ENCODE data around the gene ADAMTS16.

The ADAMTS16 gene

DNA sequence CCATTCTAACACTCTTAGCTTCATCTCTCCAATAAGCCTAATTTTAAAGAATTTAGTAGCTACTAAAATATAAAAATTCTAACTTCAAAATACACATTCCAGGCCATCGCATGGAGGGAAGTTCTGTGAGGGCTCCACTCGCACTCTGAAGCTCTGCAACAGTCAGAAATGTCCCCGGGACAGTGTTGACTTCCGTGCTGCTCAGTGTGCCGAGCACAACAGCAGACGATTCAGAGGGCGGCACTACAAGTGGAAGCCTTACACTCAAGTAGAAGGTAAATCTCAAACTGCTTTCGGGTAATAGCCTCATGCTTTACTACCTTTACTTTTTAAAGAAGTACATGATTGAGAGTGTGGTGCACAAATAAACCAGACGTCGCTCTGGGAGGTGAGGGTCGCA is 94.8 kb downstream of the ADAMTS16 start:
- no peak for DNase-seq (ENCODE audit: low spot score)
- TF ChIP-seq, protein P1, sequence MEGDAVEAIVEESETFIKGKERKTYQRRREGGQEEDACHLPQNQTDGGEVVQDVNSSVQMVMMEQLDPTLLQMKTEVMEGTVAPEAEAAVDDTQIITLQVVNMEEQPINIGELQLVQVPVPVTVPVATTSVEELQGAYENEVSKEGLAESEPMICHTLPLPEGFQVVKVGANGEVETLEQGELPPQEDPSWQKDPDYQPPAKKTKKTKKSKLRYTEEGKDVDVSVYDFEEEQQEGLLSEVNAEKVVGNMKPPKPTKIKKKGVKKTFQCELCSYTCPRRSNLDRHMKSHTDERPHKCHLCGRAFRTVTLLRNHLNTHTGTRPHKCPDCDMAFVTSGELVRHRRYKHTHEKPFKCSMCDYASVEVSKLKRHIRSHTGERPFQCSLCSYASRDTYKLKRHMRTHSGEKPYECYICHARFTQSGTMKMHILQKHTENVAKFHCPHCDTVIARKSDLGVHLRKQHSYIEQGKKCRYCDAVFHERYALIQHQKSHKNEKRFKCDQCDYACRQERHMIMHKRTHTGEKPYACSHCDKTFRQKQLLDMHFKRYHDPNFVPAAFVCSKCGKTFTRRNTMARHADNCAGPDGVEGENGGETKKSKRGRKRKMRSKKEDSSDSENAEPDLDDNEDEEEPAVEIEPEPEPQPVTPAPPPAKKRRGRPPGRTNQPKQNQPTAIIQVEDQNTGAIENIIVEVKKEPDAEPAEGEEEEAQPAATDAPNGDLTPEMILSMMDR (IDR thresholded peaks at IDR 0.05), result no peak
- H3K27ac ChIP-seq, result no peak overlapping the region

DNA sequence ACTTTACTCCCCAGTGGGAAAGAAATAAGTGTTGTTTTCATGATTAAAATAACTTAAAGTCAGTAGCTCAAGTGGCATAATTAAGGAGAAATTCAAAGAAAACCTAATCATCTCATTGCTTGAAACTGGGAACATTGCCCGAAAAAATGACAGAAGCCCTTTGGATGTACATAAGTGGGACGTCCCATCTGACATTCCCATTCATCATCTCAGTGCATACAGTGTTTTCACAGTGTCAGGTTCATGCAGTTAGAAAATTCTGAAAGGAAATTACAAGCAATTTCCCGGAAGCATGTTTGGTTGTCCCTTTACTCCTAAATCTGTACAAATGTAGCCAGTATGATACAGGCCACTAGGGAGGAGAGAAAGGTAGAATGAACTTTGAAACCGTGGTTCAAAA is 95.6 kb downstream of the ADAMTS16 start:
- H3K4me3 ChIP-seq, result no peak overlapping the region
- TF ChIP-seq, protein P1 (IDR thresholded peaks at IDR 0.05), result no peak
- no peak for DNase-seq (ENCODE audit: low spot score)
- no peak overlapping the region for H3K27ac ChIP-seq

More for the DNA sequence above, 94.8 kb downstream of the ADAMTS16 start:
- H3K4me3 ChIP-seq, result no peak overlapping the region

DNA sequence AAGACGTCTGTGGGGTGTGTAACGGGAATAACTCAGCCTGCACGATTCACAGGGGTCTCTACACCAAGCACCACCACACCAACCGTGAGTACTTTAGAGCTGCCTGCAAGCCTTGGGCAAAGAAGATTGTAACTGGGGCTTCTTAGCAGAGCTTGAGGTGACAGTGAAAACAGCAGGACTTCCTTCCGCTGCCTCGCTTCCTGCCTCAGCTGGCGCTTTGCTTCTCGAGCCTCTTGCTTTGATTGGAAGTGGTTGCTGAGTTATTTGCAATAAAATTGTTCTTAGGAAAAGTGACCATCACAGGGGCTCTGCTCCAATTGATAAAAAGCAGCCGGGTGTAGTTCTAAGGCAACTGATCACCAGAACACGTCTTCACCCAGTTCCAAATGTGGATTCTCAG is 99.1 kb downstream of the ADAMTS16 start:
- no peak overlapping the region for H3K4me3 ChIP-seq
- no peak for DNase-seq (ENCODE audit: low spot score)
- H3K27ac ChIP-seq, result no peak overlapping the region
- TF ChIP-seq, protein P1 (IDR thresholded peaks at IDR 0.05), result no peak

DNA sequence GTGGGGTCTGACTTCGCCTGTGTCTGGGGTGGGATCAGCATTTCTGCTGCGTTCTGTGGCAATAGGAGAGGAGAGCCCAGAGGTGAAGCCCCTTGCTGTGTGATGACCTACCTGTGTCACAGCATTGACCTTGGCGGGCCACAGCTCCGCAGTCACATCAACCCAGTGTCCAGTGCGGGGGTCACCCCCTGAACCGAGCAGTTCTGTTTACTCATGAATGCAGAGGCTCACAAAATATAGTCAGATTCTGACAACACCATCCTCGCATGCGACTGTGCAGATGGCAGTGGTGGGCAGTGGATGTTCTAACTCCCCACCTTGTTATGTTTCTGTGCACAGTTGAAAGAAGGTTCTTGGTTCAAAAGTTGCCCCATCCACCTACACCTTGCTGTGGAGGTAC is 100.1 kb downstream of the ADAMTS16 start:
- TF ChIP-seq, protein P1 (IDR thresholded peaks at IDR 0.05), result no peak
- Histone ChIP-seq H3K4me3 (no peak overlapping the region), H3K27ac (no peak overlapping the region)
- DNase-seq (ENCODE audit: low spot score), result no peak

DNA sequence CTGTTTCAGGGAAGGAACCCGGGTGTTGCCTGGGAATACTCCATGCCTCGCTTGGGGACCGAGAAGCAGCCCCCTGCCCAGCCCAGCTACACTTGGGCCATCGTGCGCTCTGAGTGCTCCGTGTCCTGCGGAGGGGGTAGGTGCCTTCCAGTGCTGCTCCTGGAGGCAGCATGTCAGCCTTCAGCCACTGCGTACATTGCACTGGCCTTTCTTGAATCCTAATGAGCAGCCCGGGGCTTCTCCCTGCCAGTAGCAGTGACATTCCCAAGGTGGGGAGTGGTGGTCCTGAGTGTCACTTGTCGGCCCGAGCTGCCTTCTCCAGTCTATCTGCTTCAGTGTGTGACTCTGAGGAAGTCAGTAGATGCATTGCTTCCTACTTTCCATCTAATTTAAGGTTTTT is 101.9 kb downstream of the ADAMTS16 start:
- Histone ChIP-seq H3K4me3 (no peak overlapping the region), H3K27ac (no peak overlapping the region)
- DNase-seq (ENCODE audit: low spot score), result no peak
- TF ChIP-seq, protein P1 (IDR thresholded peaks at IDR 0.05), result no peak

DNA sequence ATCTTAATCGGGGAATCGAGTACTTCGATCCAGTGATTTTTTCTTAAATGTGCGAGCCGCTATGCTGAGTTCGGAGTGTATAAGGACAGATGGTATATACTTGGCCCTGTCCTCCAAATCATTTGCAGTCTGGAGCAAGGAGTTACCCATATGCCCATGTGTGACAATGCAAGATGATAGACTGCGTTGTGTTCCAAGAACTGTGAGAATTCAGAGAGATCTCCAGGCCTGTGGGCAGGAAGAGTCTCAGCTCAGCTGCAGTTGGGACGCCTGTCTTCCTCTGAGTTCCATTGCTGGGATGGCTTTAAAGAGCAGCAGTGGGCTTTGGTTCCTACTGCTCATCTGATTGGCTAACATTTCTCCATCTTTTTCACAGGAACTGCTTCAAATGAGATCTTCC is 106.6 kb downstream of the ADAMTS16 start:
- no peak for DNase-seq (ENCODE audit: low spot score)
- Histone ChIP-seq H3K27ac (no peak overlapping the region), H3K4me3 (no peak overlapping the region)
- TF ChIP-seq, protein P1 (IDR thresholded peaks at IDR 0.05), result no peak

DNA sequence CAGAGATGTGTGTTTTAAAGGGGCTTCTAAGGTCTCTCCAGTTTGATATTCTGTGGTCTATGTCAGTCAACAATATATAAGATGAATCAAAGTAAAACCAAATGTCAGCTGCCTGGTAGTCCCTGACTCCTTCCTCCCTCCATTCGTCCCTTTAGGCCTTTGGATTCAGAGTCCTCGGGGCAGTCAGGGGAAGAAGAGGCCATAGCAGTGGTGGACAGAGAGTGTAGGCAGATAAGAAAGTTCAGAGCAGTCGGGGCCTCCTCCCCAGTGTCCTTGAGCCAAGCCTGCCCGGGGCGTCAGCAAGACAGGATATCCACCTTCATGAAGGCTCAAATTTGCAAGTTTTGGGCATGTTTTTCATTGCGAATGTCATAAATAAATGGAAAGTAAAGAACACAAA is 110.6 kb downstream of the ADAMTS16 start:
- Histone ChIP-seq H3K27ac (no peak overlapping the region), H3K4me3 (no peak overlapping the region)
- TF ChIP-seq, protein P1 (IDR thresholded peaks at IDR 0.05), result no peak
- DNase-seq (ENCODE audit: low spot score), result no peak

Measured in coronary artery (tissue), 2 donors.